ENCODE data around the gene ADGRL3. TPM values are rescaled to one million over a fixed set of nuclear protein-coding genes. Genes with fewer than 3 reads are reported as not detected.

Gene ADGRL3
- total and polyA plus RNA-seq, 2 donors, result 0.82 to 2.0 TPM

GRCh38 chr4:61532336-61533000 is 332.3 kb downstream of the ADGRL3 start:
- no peak for DNase-seq (ENCODE audit: low read depth in 6 of 9, low spot score in 9 of 9)
- H3K27me3 ChIP-seq (ENCODE audit: control insufficient read depth in 2 of 2, insufficient read depth in 1 of 2, low read length in 1 of 2), result no peaks in the 10 kb centered on the region
- no peaks in the 10 kb centered on the region for H3K4me1 ChIP-seq (ENCODE audit: control insufficient read depth in 2 of 2, insufficient read depth in 2 of 2, low read length in 2 of 2)
- WGBS, result 82% methylated on average over 14 of the region's 14 CpGs
- H3K36me3 ChIP-seq (ENCODE audit: control insufficient read depth in 2 of 2, insufficient read depth in 2 of 2, low read length in 1 of 2), result no peaks in the 10 kb centered on the region
- no peaks in the 10 kb centered on the region for H3K9me3 ChIP-seq (ENCODE audit: control insufficient read depth in 2 of 2, insufficient read depth in 1 of 2, low read length in 1 of 2)
- H3K4me3 ChIP-seq (ENCODE audit: low read length in 2 of 2), result no peak overlapping the region
- H3K27ac ChIP-seq (ENCODE audit: low read depth in 1 of 2, low read length in 1 of 2), result no peak overlapping the region

GRCh38 chr4:61533140-61533539 is 333.0 kb downstream of the ADGRL3 start:
- WGBS, result 88% methylated on average over 1 of the region's 1 CpG
- Histone ChIP-seq H3K9me3 (ENCODE audit: control insufficient read depth in 2 of 2, insufficient read depth in 1 of 2, low read length in 1 of 2) (no peaks in the 10 kb centered on the region), H3K27ac (ENCODE audit: low read depth in 1 of 2, low read length in 1 of 2) (no peak overlapping the region), H3K4me3 (ENCODE audit: low read length in 2 of 2) (no peak overlapping the region), H3K4me1 (ENCODE audit: control insufficient read depth in 2 of 2, insufficient read depth in 2 of 2, low read length in 2 of 2) (no peaks in the 10 kb centered on the region), H3K27me3 (ENCODE audit: control insufficient read depth in 2 of 2, insufficient read depth in 1 of 2, low read length in 1 of 2) (no peaks in the 10 kb centered on the region), H3K36me3 (ENCODE audit: control insufficient read depth in 2 of 2, insufficient read depth in 2 of 2, low read length in 1 of 2) (no peaks in the 10 kb centered on the region)
- no peak for DNase-seq (ENCODE audit: low read depth in 6 of 9, low spot score in 9 of 9)

GRCh38 chr4:61540944-61541343 is 340.8 kb downstream of the ADGRL3 start:
- Histone ChIP-seq H3K27me3 (ENCODE audit: control insufficient read depth in 2 of 2, insufficient read depth in 1 of 2, low read length in 1 of 2) (no peaks in the 10 kb centered on the region), H3K36me3 (ENCODE audit: control insufficient read depth in 2 of 2, insufficient read depth in 2 of 2, low read length in 1 of 2) (no peaks in the 10 kb centered on the region), H3K27ac (ENCODE audit: low read depth in 1 of 2, low read length in 1 of 2) (no peak overlapping the region), H3K9me3 (ENCODE audit: control insufficient read depth in 2 of 2, insufficient read depth in 1 of 2, low read length in 1 of 2) (peaks cover 0 to 10% of the 10 kb centered on the region in 2 donors), H3K4me1 (ENCODE audit: control insufficient read depth in 2 of 2, insufficient read depth in 2 of 2, low read length in 2 of 2) (no peaks in the 10 kb centered on the region), H3K4me3 (ENCODE audit: low read length in 2 of 2) (no peak overlapping the region)
- 93% methylated on average over 2 of the region's 2 CpGs for WGBS
- no peak for DNase-seq (ENCODE audit: low read depth in 6 of 9, low spot score in 9 of 9)

- WGBS, result 92% methylated on average over 2 of the region's 2 CpGs
- Histone ChIP-seq H3K36me3 (ENCODE audit: control insufficient read depth in 2 of 2, insufficient read depth in 2 of 2, low read length in 1 of 2) (no peaks in the 10 kb centered on the region), H3K27ac (ENCODE audit: low read depth in 1 of 2, low read length in 1 of 2) (no peak overlapping the region), H3K9me3 (ENCODE audit: control insufficient read depth in 2 of 2, insufficient read depth in 1 of 2, low read length in 1 of 2) (peaks cover 0 to 10% of the 10 kb centered on the region in 2 donors), H3K4me3 (ENCODE audit: low read length in 2 of 2) (no peak overlapping the region), H3K27me3 (ENCODE audit: control insufficient read depth in 2 of 2, insufficient read depth in 1 of 2, low read length in 1 of 2) (no peaks in the 10 kb centered on the region), H3K4me1 (ENCODE audit: control insufficient read depth in 2 of 2, insufficient read depth in 2 of 2, low read length in 2 of 2) (no peaks in the 10 kb centered on the region)
- no peak for DNase-seq (ENCODE audit: low read depth in 6 of 9, low spot score in 9 of 9)
These were observed 341.3 kb downstream of the ADGRL3 start for GRCh38 chr4:61541459-61541858.

GRCh38 chr4:61543976-61544375 is 343.9 kb downstream of the ADGRL3 start:
- 91% methylated on average over 3 of the region's 3 CpGs for WGBS
- no peaks in the 10 kb centered on the region for H3K27me3 ChIP-seq (ENCODE audit: control insufficient read depth in 2 of 2, insufficient read depth in 1 of 2, low read length in 1 of 2)
- no peak overlapping the region for H3K4me3 ChIP-seq (ENCODE audit: low read length in 2 of 2)
- H3K36me3 ChIP-seq (ENCODE audit: control insufficient read depth in 2 of 2, insufficient read depth in 2 of 2, low read length in 1 of 2), result no peaks in the 10 kb centered on the region
- no peak overlapping the region for H3K27ac ChIP-seq (ENCODE audit: low read depth in 1 of 2, low read length in 1 of 2)
- no peak for DNase-seq (ENCODE audit: low read depth in 6 of 9, low spot score in 9 of 9)
- no peaks in the 10 kb centered on the region for H3K4me1 ChIP-seq (ENCODE audit: control insufficient read depth in 2 of 2, insufficient read depth in 2 of 2, low read length in 2 of 2)
- peaks cover 0 to 6% of the 10 kb centered on the region in 2 donors for H3K9me3 ChIP-seq (ENCODE audit: control insufficient read depth in 2 of 2, insufficient read depth in 1 of 2, low read length in 1 of 2)

GRCh38 chr4:61545902-61546480 is 345.9 kb downstream of the ADGRL3 start:
- DNase-seq (ENCODE audit: low read depth in 6 of 9, low spot score in 9 of 9), result no peak
- Histone ChIP-seq H3K4me3 (ENCODE audit: low read length in 2 of 2) (no peak overlapping the region), H3K9me3 (ENCODE audit: control insufficient read depth in 2 of 2, insufficient read depth in 1 of 2, low read length in 1 of 2) (no peaks in the 10 kb centered on the region), H3K27me3 (ENCODE audit: control insufficient read depth in 2 of 2, insufficient read depth in 1 of 2, low read length in 1 of 2) (no peaks in the 10 kb centered on the region), H3K27ac (ENCODE audit: low read depth in 1 of 2, low read length in 1 of 2) (no peak overlapping the region), H3K36me3 (ENCODE audit: control insufficient read depth in 2 of 2, insufficient read depth in 2 of 2, low read length in 1 of 2) (no peaks in the 10 kb centered on the region), H3K4me1 (ENCODE audit: control insufficient read depth in 2 of 2, insufficient read depth in 2 of 2, low read length in 2 of 2) (no peaks in the 10 kb centered on the region)
- WGBS, result 94% methylated on average over 3 of the region's 3 CpGs

GRCh38 chr4:61549336-61549735 is 349.2 kb downstream of the ADGRL3 start:
- Histone ChIP-seq H3K4me3 (ENCODE audit: low read length in 2 of 2) (no peak overlapping the region), H3K9me3 (ENCODE audit: control insufficient read depth in 2 of 2, insufficient read depth in 1 of 2, low read length in 1 of 2) (no peaks in the 10 kb centered on the region), H3K27ac (ENCODE audit: low read depth in 1 of 2, low read length in 1 of 2) (no peak overlapping the region), H3K36me3 (ENCODE audit: control insufficient read depth in 2 of 2, insufficient read depth in 2 of 2, low read length in 1 of 2) (no peaks in the 10 kb centered on the region), H3K4me1 (ENCODE audit: control insufficient read depth in 2 of 2, insufficient read depth in 2 of 2, low read length in 2 of 2) (no peaks in the 10 kb centered on the region), H3K27me3 (ENCODE audit: control insufficient read depth in 2 of 2, insufficient read depth in 1 of 2, low read length in 1 of 2) (no peaks in the 10 kb centered on the region)
- 96% methylated on average over 2 of the region's 2 CpGs for WGBS
- DNase-seq (ENCODE audit: low read depth in 6 of 9, low spot score in 9 of 9), result no peak

GRCh38 chr4:61553557-61554125 is 353.5 kb downstream of the ADGRL3 start:
- H3K4me3 ChIP-seq (ENCODE audit: low read length in 2 of 2), result no peak overlapping the region
- H3K9me3 ChIP-seq (ENCODE audit: control insufficient read depth in 2 of 2, insufficient read depth in 1 of 2, low read length in 1 of 2), result no peaks in the 10 kb centered on the region
- 98% methylated on average over 1 of the region's 1 CpG for WGBS
- H3K36me3 ChIP-seq (ENCODE audit: control insufficient read depth in 2 of 2, insufficient read depth in 2 of 2, low read length in 1 of 2), result no peaks in the 10 kb centered on the region
- H3K27me3 ChIP-seq (ENCODE audit: control insufficient read depth in 2 of 2, insufficient read depth in 1 of 2, low read length in 1 of 2), result no peaks in the 10 kb centered on the region
- H3K27ac ChIP-seq (ENCODE audit: low read depth in 1 of 2, low read length in 1 of 2), result no peak overlapping the region
- no peaks in the 10 kb centered on the region for H3K4me1 ChIP-seq (ENCODE audit: control insufficient read depth in 2 of 2, insufficient read depth in 2 of 2, low read length in 2 of 2)
- no peak for DNase-seq (ENCODE audit: low read depth in 6 of 9, low spot score in 9 of 9)

GRCh38 chr4:61555789-61556188 is 355.7 kb downstream of the ADGRL3 start:
- WGBS, result 88% methylated on average over 3 of the region's 3 CpGs
- Histone ChIP-seq H3K4me3 (ENCODE audit: low read length in 2 of 2) (no peak overlapping the region), H3K36me3 (ENCODE audit: control insufficient read depth in 2 of 2, insufficient read depth in 2 of 2, low read length in 1 of 2) (no peaks in the 10 kb centered on the region), H3K27me3 (ENCODE audit: control insufficient read depth in 2 of 2, insufficient read depth in 1 of 2, low read length in 1 of 2) (no peaks in the 10 kb centered on the region), H3K27ac (ENCODE audit: low read depth in 1 of 2, low read length in 1 of 2) (no peak overlapping the region), H3K9me3 (ENCODE audit: control insufficient read depth in 2 of 2, insufficient read depth in 1 of 2, low read length in 1 of 2) (no peaks in the 10 kb centered on the region), H3K4me1 (ENCODE audit: control insufficient read depth in 2 of 2, insufficient read depth in 2 of 2, low read length in 2 of 2) (no peaks in the 10 kb centered on the region)
- DNase-seq (ENCODE audit: low read depth in 6 of 9, low spot score in 9 of 9), result no peak

Measured in thymus (tissue), 11 donors.